ENCODE measurements around the gene INPP4B. TPM values are rescaled to one million over a fixed set of nuclear protein-coding genes. Genes with fewer than 3 reads are reported as not detected.
"Not testable (repeated sequence)": the region's sequence is repeated elsewhere in the genome, so short reads cannot be mapped to it uniquely, and the experiment has no call there.

The INPP4B gene
- total RNA-seq, 1 donor from 2014 or later: 8.2 TPM

- FAIRE-seq (no peak), DNase-seq (ENCODE audit: low spot score in 2 of 2) (no peak)
These were observed 19.4 kb downstream of the INPP4B start for GRCh38 chr4:142826503-142827241.

- FAIRE-seq (no peak), DNase-seq (ENCODE audit: low spot score in 2 of 2) (no peak)
These were observed 21.7 kb downstream of the INPP4B start for GRCh38 chr4:142824368-142824767.

GRCh38 chr4:142823796-142824195, 22.3 kb downstream of the INPP4B start:
- FAIRE-seq (no peak), DNase-seq (ENCODE audit: low spot score in 2 of 2) (no peak)

- FAIRE-seq (no peak), DNase-seq (ENCODE audit: low spot score in 2 of 2) (no peak)
These were observed 27.6 kb downstream of the INPP4B start for GRCh38 chr4:142818476-142818875.

- DNase-seq (ENCODE audit: low spot score in 2 of 2) (no peak), FAIRE-seq (no peak)
These were observed 28.1 kb downstream of the INPP4B start for GRCh38 chr4:142818031-142818430.

GRCh38 chr4:142817442-142817841, 28.7 kb downstream of the INPP4B start:
- no peak for FAIRE-seq
- no peak for DNase-seq (ENCODE audit: low spot score in 2 of 2)

GRCh38 chr4:142815834-142816233, 30.3 kb downstream of the INPP4B start:
- FAIRE-seq: no peak
- no peak for DNase-seq (ENCODE audit: low spot score in 2 of 2)

- DNase-seq (ENCODE audit: low spot score in 2 of 2): no peak
- FAIRE-seq: no peak
These were observed 32.7 kb downstream of the INPP4B start for GRCh38 chr4:142813388-142813787.

- DNase-seq (ENCODE audit: low spot score in 2 of 2) (no peak), FAIRE-seq (no peak)
These were observed 34.0 kb downstream of the INPP4B start for GRCh38 chr4:142812091-142812490.

GRCh38 chr4:142811034-142811433, 35.1 kb downstream of the INPP4B start:
- DNase-seq (ENCODE audit: low spot score in 2 of 2) (no peak), FAIRE-seq (no peak)

- DNase-seq (ENCODE audit: low spot score in 2 of 2): no peak
- FAIRE-seq: no peak
These were observed 36.5 kb downstream of the INPP4B start for GRCh38 chr4:142809559-142809958.

- FAIRE-seq: not testable (repeated sequence)
These were observed 42.2 kb downstream of the INPP4B start for GRCh38 chr4:142803879-142804278.

GRCh38 chr4:142801966-142802365, 44.1 kb downstream of the INPP4B start:
- DNase-seq (ENCODE audit: low spot score in 2 of 2) (no peak), FAIRE-seq (no peak)

More at GRCh38 chr4:142803879-142804278, 42.2 kb downstream of the INPP4B start:
- DNase-seq (ENCODE audit: low spot score in 2 of 2): not testable (repeated sequence)

GRCh38 chr4:142781114-142781513, 65.0 kb downstream of the INPP4B start:
- FAIRE-seq (no peak), DNase-seq (ENCODE audit: low spot score in 2 of 2) (no peak)

GRCh38 chr4:142778900-142779299, 67.2 kb downstream of the INPP4B start:
- FAIRE-seq (no peak), DNase-seq (ENCODE audit: low spot score in 2 of 2) (no peak)

- DNase-seq (ENCODE audit: low spot score in 2 of 2): no peak
- no peak for FAIRE-seq
These were observed 67.7 kb downstream of the INPP4B start for GRCh38 chr4:142778430-142778829.

- no peak for FAIRE-seq
- DNase-seq (ENCODE audit: low spot score in 2 of 2): no peak
These were observed 68.9 kb downstream of the INPP4B start for GRCh38 chr4:142777045-142777743.

- no peak for FAIRE-seq
These were observed 70.1 kb downstream of the INPP4B start for GRCh38 chr4:142776026-142776425.

GRCh38 chr4:142773505-142773904, 72.6 kb downstream of the INPP4B start:
- no peak for FAIRE-seq
- no peak for DNase-seq (ENCODE audit: low spot score in 2 of 2)

More at GRCh38 chr4:142776026-142776425, 70.1 kb downstream of the INPP4B start:
- DNase-seq (ENCODE audit: low spot score in 2 of 2): no peak

- no peak for FAIRE-seq
- no peak for DNase-seq (ENCODE audit: low spot score in 2 of 2)
These were observed 83.8 kb downstream of the INPP4B start for GRCh38 chr4:142762280-142762679.

- no peak for DNase-seq (ENCODE audit: low spot score in 2 of 2)
- no peak for FAIRE-seq
These were observed 93.8 kb downstream of the INPP4B start for GRCh38 chr4:142752202-142752786.
